ENCODE data around the gene PLXNA1. TPM values are rescaled to one million over a fixed set of nuclear protein-coding genes. Genes with fewer than 3 reads are reported as not detected.

PLXNA1 gene
- total RNA-seq, 1 donor from 2014 or later = 55.2 TPM

- Mint-ChIP-seq H3K4me1 (peaks cover 8% of the 10 kb centered on the region), H3K36me3 (peaks cover 6% of the 10 kb centered on the region), H3K27ac (no peak overlapping the region), H3K4me3 (no peak overlapping the region), H3K27me3 (ENCODE audit: low read depth) (peaks cover 99% of the 10 kb centered on the region), H3K9me3 (no peaks in the 10 kb centered on the region)
- DNase-seq (ENCODE audit: low spot score in 2 of 2, unreplicated experiment in 2 of 2) = no peak
- TF ChIP-seq, protein P1, sequence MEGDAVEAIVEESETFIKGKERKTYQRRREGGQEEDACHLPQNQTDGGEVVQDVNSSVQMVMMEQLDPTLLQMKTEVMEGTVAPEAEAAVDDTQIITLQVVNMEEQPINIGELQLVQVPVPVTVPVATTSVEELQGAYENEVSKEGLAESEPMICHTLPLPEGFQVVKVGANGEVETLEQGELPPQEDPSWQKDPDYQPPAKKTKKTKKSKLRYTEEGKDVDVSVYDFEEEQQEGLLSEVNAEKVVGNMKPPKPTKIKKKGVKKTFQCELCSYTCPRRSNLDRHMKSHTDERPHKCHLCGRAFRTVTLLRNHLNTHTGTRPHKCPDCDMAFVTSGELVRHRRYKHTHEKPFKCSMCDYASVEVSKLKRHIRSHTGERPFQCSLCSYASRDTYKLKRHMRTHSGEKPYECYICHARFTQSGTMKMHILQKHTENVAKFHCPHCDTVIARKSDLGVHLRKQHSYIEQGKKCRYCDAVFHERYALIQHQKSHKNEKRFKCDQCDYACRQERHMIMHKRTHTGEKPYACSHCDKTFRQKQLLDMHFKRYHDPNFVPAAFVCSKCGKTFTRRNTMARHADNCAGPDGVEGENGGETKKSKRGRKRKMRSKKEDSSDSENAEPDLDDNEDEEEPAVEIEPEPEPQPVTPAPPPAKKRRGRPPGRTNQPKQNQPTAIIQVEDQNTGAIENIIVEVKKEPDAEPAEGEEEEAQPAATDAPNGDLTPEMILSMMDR (IDR thresholded peaks at IDR 0.05; ENCODE audit: unreplicated experiment) = no peak
Observed at GRCh38 chr3:126941721-126942270, 41.1 kb upstream of the PLXNA1 start.

DNA sequence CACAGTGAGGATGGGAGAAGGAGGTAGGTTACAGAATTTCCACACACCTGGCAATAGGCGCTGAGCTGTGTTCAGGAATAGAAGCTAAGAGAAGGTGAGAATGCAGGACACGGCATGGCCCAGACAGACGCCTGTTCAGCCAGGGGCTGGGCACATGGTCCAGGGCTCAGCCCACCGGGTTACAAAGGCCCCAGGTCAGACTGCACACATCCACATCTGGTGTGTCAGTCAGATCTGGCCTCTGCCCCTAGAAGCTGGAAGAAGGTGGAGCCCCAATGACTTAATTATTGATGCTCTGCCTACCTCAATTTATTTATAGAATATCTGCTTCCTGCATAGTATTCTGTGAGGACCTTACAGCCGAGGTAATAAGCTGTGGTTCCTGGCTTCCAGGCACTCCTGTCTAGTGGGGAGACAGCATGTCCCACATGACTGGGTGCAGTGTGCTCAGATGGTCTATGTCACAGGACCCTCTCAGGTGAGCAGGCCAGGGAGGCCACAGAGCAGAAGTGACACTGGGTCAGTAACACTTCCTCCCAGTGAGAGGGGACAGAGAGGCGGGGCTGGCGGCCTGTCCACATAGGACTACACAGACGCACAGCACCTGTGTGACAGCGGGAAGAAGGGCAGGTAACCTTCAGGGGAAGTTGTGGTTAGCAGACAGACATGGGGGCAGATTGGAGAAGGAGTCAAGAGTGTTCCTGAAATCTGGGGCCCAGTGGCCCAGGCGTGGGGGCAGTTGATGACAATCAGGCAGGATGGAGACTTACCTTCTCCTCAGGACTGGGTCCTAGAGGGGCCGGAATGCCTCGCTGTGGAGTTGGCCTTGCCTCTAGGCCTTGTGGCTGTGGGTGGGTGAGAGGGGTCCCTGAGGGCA lies 38.6 kb upstream of the PLXNA1 start:
- Mint-ChIP-seq H3K27ac (no peak overlapping the region), H3K27me3 (ENCODE audit: low read depth) (peaks cover 92% of the 10 kb centered on the region), H3K4me1 (no peaks in the 10 kb centered on the region), H3K36me3 (peaks cover 10% of the 10 kb centered on the region), H3K4me3 (no peak overlapping the region), H3K9me3 (no peaks in the 10 kb centered on the region)
- TF ChIP-seq, protein P1 (IDR thresholded peaks at IDR 0.05; ENCODE audit: unreplicated experiment) = no peak
- no peak for DNase-seq (ENCODE audit: low spot score in 2 of 2, unreplicated experiment in 2 of 2)

GRCh38 chr3:126945171-126945721 lies 37.7 kb upstream of the PLXNA1 start:
- Mint-ChIP-seq H3K36me3 (peaks cover 10% of the 10 kb centered on the region), H3K4me1 (no peaks in the 10 kb centered on the region), H3K4me3 (no peak overlapping the region), H3K27ac (no peak overlapping the region), H3K9me3 (no peaks in the 10 kb centered on the region), H3K27me3 (ENCODE audit: low read depth) (peaks cover 83% of the 10 kb centered on the region)
- DNase-seq (ENCODE audit: low spot score in 2 of 2, unreplicated experiment in 2 of 2) = no peak
- TF ChIP-seq, protein P1 (IDR thresholded peaks at IDR 0.05; ENCODE audit: unreplicated experiment) = no peak

DNA sequence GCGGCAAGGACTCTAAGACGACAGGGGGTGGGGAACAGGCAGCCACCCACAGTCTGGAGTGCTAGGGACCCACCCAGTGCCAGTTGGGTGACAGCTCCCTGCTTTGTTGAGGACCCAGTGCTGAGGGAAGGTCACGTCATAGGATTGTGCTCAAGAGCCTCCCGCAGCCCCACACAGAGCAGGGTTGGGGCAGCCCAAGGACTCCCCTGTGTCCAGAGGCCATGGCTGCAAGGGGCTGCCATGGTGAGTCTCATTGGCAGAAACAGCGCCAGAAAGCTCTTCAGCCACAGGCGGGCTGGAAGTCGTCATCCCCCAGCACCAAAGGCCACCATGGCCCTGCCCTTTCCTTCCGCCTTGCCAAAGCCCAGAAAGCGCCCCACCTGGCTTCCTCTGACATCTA lies 37.0 kb upstream of the PLXNA1 start:
- Mint-ChIP-seq H3K9me3 (no peaks in the 10 kb centered on the region), H3K4me1 (no peaks in the 10 kb centered on the region), H3K36me3 (peaks cover 10% of the 10 kb centered on the region), H3K27me3 (ENCODE audit: low read depth) (peaks cover 77% of the 10 kb centered on the region), H3K27ac (no peak overlapping the region), H3K4me3 (no peak overlapping the region)
- DNase-seq (ENCODE audit: low spot score in 2 of 2, unreplicated experiment in 2 of 2) = no peak
- TF ChIP-seq, protein P1 (IDR thresholded peaks at IDR 0.05; ENCODE audit: unreplicated experiment) = no peak

DNA sequence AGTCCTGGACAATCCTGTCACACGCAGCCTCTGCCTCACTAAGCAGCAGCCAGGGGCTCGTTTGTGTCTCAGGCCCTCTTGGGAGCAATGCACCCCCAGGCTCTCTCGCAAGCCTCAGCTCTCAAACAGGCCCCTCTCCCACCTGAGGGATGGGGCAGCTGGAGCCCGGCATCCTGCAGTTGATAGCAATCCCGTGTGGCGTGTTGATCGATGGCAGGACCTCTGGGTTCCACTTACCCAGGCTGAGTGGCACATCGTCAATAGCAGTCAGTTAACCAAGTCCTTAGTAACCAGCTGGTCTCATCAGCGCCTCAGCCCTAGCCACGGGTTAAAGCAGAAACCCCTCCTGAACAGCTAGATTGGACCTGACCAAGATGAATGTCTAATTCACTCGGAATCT lies 36.5 kb upstream of the PLXNA1 start:
- H3K9me3 Mint-ChIP-seq = no peaks in the 10 kb centered on the region
- H3K4me1 Mint-ChIP-seq = no peaks in the 10 kb centered on the region
- TF ChIP-seq, protein P1 (IDR thresholded peaks at IDR 0.05; ENCODE audit: unreplicated experiment) = no peak
- H3K27me3 Mint-ChIP-seq (ENCODE audit: low read depth) = peaks cover 72% of the 10 kb centered on the region
- DNase-seq (ENCODE audit: low spot score in 2 of 2, unreplicated experiment in 2 of 2) = no peak
- peaks cover 10% of the 10 kb centered on the region for H3K36me3 Mint-ChIP-seq
- no peak overlapping the region for H3K4me3 Mint-ChIP-seq
- no peak overlapping the region for H3K27ac Mint-ChIP-seq

All from mesothelial cell of epicardium (in vitro differentiated cells).